Glutamatergic neuron (in vitro differentiated cells): ENCODE data around the gene MPV17L. TPM values are rescaled to one million over a fixed set of nuclear protein-coding genes. Genes with fewer than 3 reads are reported as not detected.
"Not testable (repeated sequence)": the region's sequence is repeated elsewhere in the genome, so short reads cannot be mapped to it uniquely, and the experiment has no call there.

ENCODE experiments used
- DNase-seq: peaks from one replicate; pipeline ENCODE4 v3.0.0; 2022
- H3K27ac Mint-ChIP-seq: one replicate; pipeline ENCODE4 v1.8.0; 2020; ENCODE audit warnings: mild to moderate bottlenecking, mixed read lengths, inconsistent platforms; ENCODE audit not compliant: unreplicated experiment
- H3K27me3 Mint-ChIP-seq: one replicate; pipeline ENCODE4 v1.8.0; 2020; ENCODE audit warnings: mild to moderate bottlenecking, moderate library complexity, mixed read lengths, inconsistent platforms; ENCODE audit not compliant: unreplicated experiment
- H3K36me3 Mint-ChIP-seq: one replicate; pipeline ENCODE4 v1.8.0; 2020; ENCODE audit warnings: mild to moderate bottlenecking, mixed read lengths, inconsistent platforms; ENCODE audit not compliant: unreplicated experiment
- H3K4me1 Mint-ChIP-seq: one replicate; pipeline ENCODE4 v1.8.0; 2020; ENCODE audit warnings: mild to moderate bottlenecking, low read depth, mixed read lengths, inconsistent platforms; ENCODE audit not compliant: unreplicated experiment
- H3K4me3 Mint-ChIP-seq: one replicate; pipeline ENCODE4 v1.8.0; 2020; ENCODE audit warnings: mild to moderate bottlenecking, mixed read lengths, inconsistent platforms; ENCODE audit not compliant: unreplicated experiment
- H3K9me3 Mint-ChIP-seq: one replicate; pipeline ENCODE4 v1.8.0; 2020; ENCODE audit warnings: mild to moderate bottlenecking, moderate library complexity, mixed read lengths, inconsistent platforms; ENCODE audit not compliant: unreplicated experiment
- total RNA-seq: library from RNA; stranded (reverse); fragmentation: NEBNext Ultra II Directional; extraction: Animal tissue kit (Norgen Biotek cat#: 25700); gene quantifications from one replicate; pipeline ENCODE4 v1.2.1, GENCODE V29; 2021; ENCODE audit not compliant: unreplicated experiment
- TF ChIP-seq, protein P1 (sequence below): fragments of 200-600 bp; sonication (generic); IDR thresholded peaks from one replicate; pipeline ENCODE4 v1.5.0; 2021; ENCODE audit not compliant: partially characterized antibody, unreplicated experiment

The MPV17L gene
- total RNA-seq, 1 donor from 2014 or later: 0.34 TPM

DNA sequence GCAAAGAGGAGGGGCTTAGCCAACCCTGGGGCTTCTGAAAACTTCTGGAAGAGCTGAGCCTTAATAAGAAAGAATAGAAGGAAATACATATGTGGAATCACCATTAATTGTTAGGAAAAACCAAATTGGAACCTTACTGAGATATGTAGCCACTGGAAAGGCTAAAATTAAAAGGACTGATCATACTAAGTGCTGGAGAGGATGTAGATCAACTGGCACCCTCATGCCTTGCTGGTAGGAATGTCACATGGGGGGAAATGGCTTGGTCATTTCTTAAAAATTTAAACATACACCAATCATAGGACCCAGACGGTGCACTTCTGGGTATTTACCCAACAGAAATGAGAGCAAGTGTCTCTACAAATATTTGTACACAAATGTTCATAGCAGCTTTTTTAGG is 49.9 kb downstream of the MPV17L start:
- DNase-seq: no peak
- Mint-ChIP-seq H3K27me3 (no peaks in the 10 kb centered on the region), H3K4me3 (no peak overlapping the region), H3K36me3 (peaks cover 5% of the 10 kb centered on the region), H3K27ac (no peak overlapping the region), H3K4me1 (no peaks in the 10 kb centered on the region), H3K9me3 (peaks cover 7% of the 10 kb centered on the region)
- TF ChIP-seq, protein P1, sequence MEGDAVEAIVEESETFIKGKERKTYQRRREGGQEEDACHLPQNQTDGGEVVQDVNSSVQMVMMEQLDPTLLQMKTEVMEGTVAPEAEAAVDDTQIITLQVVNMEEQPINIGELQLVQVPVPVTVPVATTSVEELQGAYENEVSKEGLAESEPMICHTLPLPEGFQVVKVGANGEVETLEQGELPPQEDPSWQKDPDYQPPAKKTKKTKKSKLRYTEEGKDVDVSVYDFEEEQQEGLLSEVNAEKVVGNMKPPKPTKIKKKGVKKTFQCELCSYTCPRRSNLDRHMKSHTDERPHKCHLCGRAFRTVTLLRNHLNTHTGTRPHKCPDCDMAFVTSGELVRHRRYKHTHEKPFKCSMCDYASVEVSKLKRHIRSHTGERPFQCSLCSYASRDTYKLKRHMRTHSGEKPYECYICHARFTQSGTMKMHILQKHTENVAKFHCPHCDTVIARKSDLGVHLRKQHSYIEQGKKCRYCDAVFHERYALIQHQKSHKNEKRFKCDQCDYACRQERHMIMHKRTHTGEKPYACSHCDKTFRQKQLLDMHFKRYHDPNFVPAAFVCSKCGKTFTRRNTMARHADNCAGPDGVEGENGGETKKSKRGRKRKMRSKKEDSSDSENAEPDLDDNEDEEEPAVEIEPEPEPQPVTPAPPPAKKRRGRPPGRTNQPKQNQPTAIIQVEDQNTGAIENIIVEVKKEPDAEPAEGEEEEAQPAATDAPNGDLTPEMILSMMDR: no peak

DNA sequence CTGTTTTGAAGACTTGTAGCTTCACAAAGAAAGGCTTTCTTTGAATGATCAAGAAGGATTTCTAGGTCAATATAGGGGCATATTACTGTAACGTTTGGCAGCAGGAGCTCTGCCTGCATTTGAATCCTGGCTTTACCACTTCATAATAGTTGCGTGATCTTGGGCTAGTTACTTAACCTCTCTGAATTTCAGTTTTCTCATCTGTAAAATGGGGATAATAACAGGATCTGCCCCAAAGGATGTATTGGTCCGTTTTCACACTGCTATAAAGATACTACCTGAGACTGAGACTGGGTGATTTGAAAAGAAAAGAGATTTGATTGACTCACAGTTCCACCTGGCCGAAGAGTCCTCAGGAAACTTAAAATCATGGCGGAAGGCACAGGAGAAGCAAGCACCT is 51.3 kb downstream of the MPV17L start:
- H3K27me3 Mint-ChIP-seq: no peaks in the 10 kb centered on the region
- DNase-seq: no peak
- H3K36me3 Mint-ChIP-seq: peaks cover 5% of the 10 kb centered on the region
- no peaks in the 10 kb centered on the region for H3K4me1 Mint-ChIP-seq
- TF ChIP-seq, protein P1: no peak
- peaks cover 7% of the 10 kb centered on the region for H3K9me3 Mint-ChIP-seq
- no peak overlapping the region for H3K4me3 Mint-ChIP-seq
- no peak overlapping the region for H3K27ac Mint-ChIP-seq

DNA sequence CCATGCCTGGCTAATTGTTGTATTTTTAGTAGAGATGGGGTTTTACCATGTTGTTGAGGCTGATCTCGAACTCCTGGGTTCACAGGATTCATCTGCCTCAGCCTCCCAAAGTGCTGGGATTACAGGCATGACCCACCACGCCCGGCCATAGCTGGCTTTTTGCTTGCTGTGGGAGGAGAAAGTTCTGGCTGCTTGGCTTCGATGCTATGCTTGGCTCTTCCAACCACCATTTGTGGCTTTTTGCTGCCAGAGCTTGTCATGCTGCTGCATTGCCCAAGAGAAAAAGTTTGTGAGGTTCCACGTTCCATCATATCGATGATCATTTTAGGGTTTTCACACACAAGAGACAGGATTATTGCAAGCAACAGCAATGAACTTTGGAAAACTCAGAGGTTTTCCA is 55.1 kb downstream of the MPV17L start:
- H3K36me3 Mint-ChIP-seq: peaks cover 5% of the 10 kb centered on the region
- TF ChIP-seq, protein P1: no peak
- no peak overlapping the region for H3K4me3 Mint-ChIP-seq
- no peaks in the 10 kb centered on the region for H3K4me1 Mint-ChIP-seq
- no peak overlapping the region for H3K27ac Mint-ChIP-seq
- no peak for DNase-seq
- H3K9me3 Mint-ChIP-seq: peaks cover 1% of the 10 kb centered on the region
- no peaks in the 10 kb centered on the region for H3K27me3 Mint-ChIP-seq

DNA sequence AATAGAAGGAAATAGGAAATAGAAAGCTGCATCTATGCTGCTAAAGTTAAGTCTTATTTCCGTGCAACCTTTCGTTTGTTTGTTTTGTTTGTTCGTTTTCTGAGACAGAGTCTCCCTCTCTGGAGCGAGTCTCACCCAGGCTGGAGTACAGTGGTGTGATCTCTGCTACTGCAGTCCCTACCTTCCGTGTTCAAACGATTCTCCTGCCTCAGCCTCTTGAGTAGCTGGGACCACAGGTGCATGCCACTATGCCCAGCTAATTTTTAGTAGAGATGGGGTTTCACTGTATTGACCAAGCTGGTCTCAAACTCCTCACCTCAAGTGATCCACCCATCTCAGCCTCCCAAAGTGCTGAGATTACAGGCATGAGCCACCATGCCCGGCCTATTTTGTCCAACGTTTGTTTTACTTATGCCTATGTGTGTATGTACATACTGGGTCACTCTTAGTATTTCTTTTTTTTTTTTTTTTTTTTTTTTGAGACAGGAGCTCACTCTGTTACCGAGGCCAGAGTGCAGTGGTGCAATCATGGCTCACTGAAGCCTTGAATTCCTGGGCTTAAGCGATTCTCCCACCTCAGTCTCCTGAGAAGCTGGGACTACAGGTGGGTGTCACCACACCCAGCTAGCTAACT is 55.7 kb downstream of the MPV17L start:
- peaks cover 1% of the 10 kb centered on the region for H3K9me3 Mint-ChIP-seq
- no peaks in the 10 kb centered on the region for H3K4me1 Mint-ChIP-seq
- no peak for DNase-seq
- H3K27ac Mint-ChIP-seq: no peak overlapping the region
- no peak overlapping the region for H3K4me3 Mint-ChIP-seq
- no peaks in the 10 kb centered on the region for H3K27me3 Mint-ChIP-seq
- H3K36me3 Mint-ChIP-seq: peaks cover 5% of the 10 kb centered on the region
- TF ChIP-seq, protein P1: no peak

DNA sequence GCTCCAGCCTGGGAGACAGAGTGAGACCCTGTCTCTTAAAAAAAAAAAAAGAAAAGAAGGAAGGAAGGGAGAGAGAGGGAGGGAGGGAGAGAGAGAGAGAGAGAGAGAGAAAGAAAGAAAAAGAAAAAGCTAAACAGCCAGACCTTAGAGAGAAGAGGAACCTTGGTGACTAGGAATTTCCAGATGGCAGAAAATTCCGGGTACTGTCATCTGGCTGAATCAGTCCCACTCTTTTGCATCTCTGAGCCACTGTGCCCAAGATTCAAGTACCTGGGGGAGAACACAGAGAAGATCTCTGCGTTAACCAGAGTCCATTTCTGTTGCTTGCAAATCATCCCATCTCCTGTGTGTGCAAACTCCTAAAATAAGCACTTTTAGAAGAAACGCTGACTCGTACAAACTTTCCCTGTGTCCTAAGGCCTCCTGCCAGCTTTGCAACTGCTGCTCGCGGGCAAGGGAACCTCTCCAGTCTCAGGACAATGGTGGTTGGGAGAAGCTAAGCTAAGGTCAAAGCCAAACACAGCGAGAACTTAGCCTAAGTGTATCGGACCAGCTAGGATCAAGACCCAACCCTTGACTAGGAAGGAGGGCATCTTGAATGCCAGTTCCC is 56.8 kb downstream of the MPV17L start:
- Mint-ChIP-seq H3K27ac (no peak overlapping the region), H3K9me3 (peaks cover 1% of the 10 kb centered on the region), H3K27me3 (no peaks in the 10 kb centered on the region), H3K4me1 (no peaks in the 10 kb centered on the region), H3K36me3 (peaks cover 3% of the 10 kb centered on the region), H3K4me3 (no peak overlapping the region)
- DNase-seq: no peak
- TF ChIP-seq, protein P1: no peak

DNA sequence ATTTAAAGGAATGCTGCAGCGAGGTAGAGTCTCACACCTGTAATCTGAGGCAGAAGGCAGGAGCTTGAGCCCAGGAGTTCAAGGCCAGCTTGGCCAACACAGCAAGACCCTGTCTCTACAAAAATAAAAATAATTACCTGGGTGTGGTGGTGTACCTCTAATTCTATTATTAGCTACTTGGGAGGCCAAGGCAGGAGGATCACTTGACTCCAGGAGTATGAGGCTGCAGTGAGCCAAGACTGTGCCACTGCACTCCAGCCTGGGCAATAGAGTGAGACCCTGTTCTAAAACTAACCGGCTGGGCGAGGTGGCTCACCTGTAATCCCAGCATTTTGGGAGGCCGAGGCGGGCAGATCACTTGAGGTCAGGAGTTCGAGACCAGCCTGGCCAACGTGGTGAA is 57.7 kb downstream of the MPV17L start:
- DNase-seq, H3K36me3 Mint-ChIP-seq, H3K27me3 Mint-ChIP-seq, H3K4me1 Mint-ChIP-seq, H3K4me3 Mint-ChIP-seq, H3K9me3 Mint-ChIP-seq, H3K27ac Mint-ChIP-seq: not testable (repeated sequence)

DNA sequence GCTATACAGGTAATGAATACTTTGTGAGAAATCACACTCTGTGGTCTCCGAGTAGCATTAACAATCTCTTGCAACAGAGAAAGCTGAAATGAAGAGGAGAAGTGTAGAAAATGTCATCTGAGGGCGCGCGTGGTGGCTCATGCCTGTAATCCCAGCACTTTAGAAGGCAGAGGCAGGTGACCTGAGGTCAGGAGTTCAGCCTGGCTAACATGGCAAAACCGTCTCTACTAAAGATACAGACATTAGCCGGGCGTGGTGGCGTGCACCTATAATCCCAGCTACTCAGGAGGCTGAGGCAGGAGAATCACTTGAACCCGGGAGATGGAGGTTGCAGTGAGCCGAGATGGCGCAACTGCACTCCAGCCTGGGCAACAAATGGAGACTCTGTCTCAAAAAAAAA is 59.4 kb downstream of the MPV17L start:
- H3K27me3 Mint-ChIP-seq, H3K27ac Mint-ChIP-seq, H3K4me3 Mint-ChIP-seq, H3K36me3 Mint-ChIP-seq, DNase-seq, H3K9me3 Mint-ChIP-seq, H3K4me1 Mint-ChIP-seq: not testable (repeated sequence)
